MCF 10A (cell line): Measurements from ENCODE around the gene CHRM5. TPM values are rescaled to one million over a fixed set of nuclear protein-coding genes. Genes with fewer than 3 reads are reported as not detected.
A peak's percentile ranks its signal among the peaks of the same experiment; 100 is the strongest.
"Not testable (repeated sequence)": the region's sequence is repeated elsewhere in the genome, so short reads cannot be mapped to it uniquely, and the experiment has no call there.

Source experiments
- BruUV-seq: library from RNA; stranded (reverse); fragments of 400-500 nt; replicated peaks from 2 replicates; lab custom pipeline; 2021; lab: Mats Ljungman, UMichigan
- CTCF ChIA-PET: fragments of 300-600 bp; sonication (Branson Sonifier 250); formaldehyde crosslinking; extraction: SDS; loops from one replicate; lab custom pipeline; 2021; ENCODE audit warnings: antibody characterized with exemption, inconsistent platforms; lab: Yijun Ruan, JAX
- POLR2A ChIA-PET: fragments of 300-600, 350-650 bp; sonication (Branson Sonifier 250); formaldehyde crosslinking; extraction: SDS; loops from one replicate; lab custom pipeline; 2020; ENCODE audit warnings: antibody characterized with exemption, inconsistent platforms; lab: Yijun Ruan, JAX
- DNase-seq: peaks from one replicate; pipeline ENCODE4 v3.0.0-alpha.2; 2018; ENCODE audit not compliant: unreplicated experiment
- H3K27ac Mint-ChIP-seq: one replicate; pipeline ENCODE4 v1.8.0; 2022; ENCODE audit warnings: mild to moderate bottlenecking, low read depth, mixed read lengths; ENCODE audit not compliant: unreplicated experiment
- H3K27me3 Mint-ChIP-seq: one replicate; pipeline ENCODE4 v1.8.0; 2022; ENCODE audit warnings: mixed read lengths; ENCODE audit not compliant: insufficient read depth, unreplicated experiment
- H3K36me3 Mint-ChIP-seq: one replicate; pipeline ENCODE4 v1.8.0; 2022; ENCODE audit warnings: mild to moderate bottlenecking, moderate library complexity, mixed read lengths; ENCODE audit not compliant: insufficient read depth, unreplicated experiment
- H3K4me1 Mint-ChIP-seq: one replicate; pipeline ENCODE4 v1.8.0; 2022; ENCODE audit warnings: mixed read lengths; ENCODE audit not compliant: insufficient read depth, unreplicated experiment
- H3K4me3 Mint-ChIP-seq: one replicate; pipeline ENCODE4 v1.8.0; 2022; ENCODE audit warnings: mild to moderate bottlenecking, moderate library complexity, mixed read lengths; ENCODE audit not compliant: unreplicated experiment
- H3K9me3 Mint-ChIP-seq: one replicate; pipeline ENCODE4 v1.8.0; 2022; ENCODE audit warnings: mixed read lengths; ENCODE audit not compliant: unreplicated experiment
- intact Hi-C: fragments of 100-400 bp; cut with micrococcal nuclease; formaldehyde crosslinking; loops from 2 replicates; pipeline ENCODE4 v1.14.1; 2022
- total RNA-seq: library from RNA; stranded (reverse); gene quantifications from 2 replicates; pipeline ENCODE4 v1.2.3, GENCODE V29; 2022
- TF ChIP-seq, protein P1 (sequence below): fragments of 200-600 bp; IDR thresholded peaks from one replicate; pipeline ENCODE4 v1.8.0; 2022; ENCODE audit warnings: antibody characterized with exemption, mild to moderate bottlenecking; ENCODE audit not compliant: unreplicated experiment

The CHRM5 gene
- total RNA-seq, 1 experiment from 2014 or later, result not detected

DNA sequence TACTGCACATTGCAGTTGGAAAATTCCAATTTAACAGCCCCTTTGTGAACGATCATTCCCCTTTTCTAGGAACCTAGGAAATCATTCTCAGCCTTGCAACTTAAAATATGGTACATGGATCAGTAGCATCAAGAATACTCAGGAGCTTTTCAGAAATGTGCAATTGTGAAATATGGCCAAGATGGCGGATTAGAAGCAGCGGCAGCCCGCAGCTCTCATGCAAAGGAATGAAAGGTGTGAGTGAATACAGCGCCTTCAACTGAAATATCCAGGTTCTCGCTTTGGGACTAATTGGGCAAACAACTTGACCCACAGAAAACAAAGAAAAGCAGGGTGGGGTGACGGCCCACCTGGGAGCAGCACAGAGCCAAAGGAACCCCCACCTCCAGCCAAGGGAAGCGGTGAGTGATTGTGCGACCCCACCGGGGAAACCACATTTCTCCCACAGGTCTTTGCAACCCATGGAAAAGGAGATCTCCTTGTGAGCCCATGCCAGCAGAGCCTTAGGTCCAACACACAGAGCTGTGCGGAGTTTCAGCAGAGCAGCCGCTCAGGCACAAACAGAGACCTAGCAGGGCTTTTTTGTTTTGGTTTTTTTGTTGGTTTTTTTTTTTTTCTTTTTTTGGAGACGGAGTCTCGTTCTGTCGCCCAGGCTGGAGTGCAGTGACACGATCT lies 78.3 kb downstream of the CHRM5 start:
- H3K27me3 Mint-ChIP-seq, result peaks cover 9% of the 10 kb centered on the region
- TF ChIP-seq, protein P1, sequence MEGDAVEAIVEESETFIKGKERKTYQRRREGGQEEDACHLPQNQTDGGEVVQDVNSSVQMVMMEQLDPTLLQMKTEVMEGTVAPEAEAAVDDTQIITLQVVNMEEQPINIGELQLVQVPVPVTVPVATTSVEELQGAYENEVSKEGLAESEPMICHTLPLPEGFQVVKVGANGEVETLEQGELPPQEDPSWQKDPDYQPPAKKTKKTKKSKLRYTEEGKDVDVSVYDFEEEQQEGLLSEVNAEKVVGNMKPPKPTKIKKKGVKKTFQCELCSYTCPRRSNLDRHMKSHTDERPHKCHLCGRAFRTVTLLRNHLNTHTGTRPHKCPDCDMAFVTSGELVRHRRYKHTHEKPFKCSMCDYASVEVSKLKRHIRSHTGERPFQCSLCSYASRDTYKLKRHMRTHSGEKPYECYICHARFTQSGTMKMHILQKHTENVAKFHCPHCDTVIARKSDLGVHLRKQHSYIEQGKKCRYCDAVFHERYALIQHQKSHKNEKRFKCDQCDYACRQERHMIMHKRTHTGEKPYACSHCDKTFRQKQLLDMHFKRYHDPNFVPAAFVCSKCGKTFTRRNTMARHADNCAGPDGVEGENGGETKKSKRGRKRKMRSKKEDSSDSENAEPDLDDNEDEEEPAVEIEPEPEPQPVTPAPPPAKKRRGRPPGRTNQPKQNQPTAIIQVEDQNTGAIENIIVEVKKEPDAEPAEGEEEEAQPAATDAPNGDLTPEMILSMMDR, result no peak
- H3K27ac Mint-ChIP-seq, result no peak overlapping the region
- ChIA-PET CTCF (interaction anchor here (1.3 kb wide), 1 partner anchor 312 kb away, joined by 3 read pairs; no protein-coding TSS in a partner anchor), POLR2A (no interaction called here)
- H3K36me3 Mint-ChIP-seq, result no peaks in the 10 kb centered on the region
- H3K4me3 Mint-ChIP-seq, result no peak overlapping the region
- BruUV-seq, result no TSS peak
- H3K9me3 Mint-ChIP-seq, result peaks cover 12% of the 10 kb centered on the region
- H3K4me1 Mint-ChIP-seq, result peaks cover 10% of the 10 kb centered on the region
- intact Hi-C loops, result no loop called here
- no peak for DNase-seq

DNA sequence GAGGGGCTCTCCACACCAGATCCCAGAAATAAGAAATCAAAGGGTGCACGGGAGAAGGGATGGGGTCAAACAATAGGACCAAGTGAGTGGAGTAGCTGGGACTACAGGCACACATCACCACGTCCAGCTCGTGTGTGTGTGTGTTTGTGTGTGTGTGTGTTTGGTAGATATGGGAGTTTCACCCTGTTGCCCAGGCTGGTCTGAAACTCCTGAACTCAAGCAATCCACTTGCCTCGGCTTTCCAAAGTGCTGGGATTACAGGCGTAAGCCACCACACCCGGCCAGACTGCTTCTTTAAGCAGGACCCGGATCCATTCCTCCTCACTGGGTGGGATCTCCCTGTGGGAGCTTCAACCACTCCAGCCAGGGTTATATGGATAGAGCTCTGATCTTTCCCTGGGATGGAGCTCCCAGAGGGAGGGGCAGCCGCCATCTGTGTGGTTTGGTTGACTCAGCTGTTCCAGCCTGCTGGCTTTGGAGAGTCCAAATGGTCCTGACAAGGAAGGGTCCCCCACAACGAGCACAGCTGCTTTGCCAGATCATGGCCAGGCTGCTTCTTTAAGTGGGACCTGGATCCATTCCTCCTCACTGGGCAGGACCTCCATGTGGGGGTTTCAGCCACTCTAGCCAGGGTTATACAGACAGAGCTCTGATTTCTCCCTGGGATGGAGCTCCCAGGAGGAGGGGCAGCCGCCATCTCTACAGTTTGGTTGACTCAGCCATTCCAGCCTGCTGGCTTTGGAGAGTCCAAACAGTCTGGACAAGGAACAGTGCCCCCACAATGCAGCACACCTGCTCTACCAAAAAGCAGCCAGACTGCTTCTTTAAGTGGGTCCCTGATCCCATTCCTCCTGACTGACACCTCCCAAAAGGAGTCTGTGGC lies 79.8 kb downstream of the CHRM5 start:
- H3K4me3 Mint-ChIP-seq, result no peak overlapping the region
- peaks cover 11% of the 10 kb centered on the region for H3K27me3 Mint-ChIP-seq
- TF ChIP-seq, protein P1, result no peak
- no peaks in the 10 kb centered on the region for H3K36me3 Mint-ChIP-seq
- intact Hi-C loops, result no loop called here
- peaks cover 15% of the 10 kb centered on the region for H3K9me3 Mint-ChIP-seq
- peaks cover 10% of the 10 kb centered on the region for H3K4me1 Mint-ChIP-seq
- POLR2A ChIA-PET, result interaction anchor here (0.8 to 1.8 kb wide), 3 partner anchors 8 to 161 kb away, joined by 3 to 6 read pairs (median 4); partner anchors contain the start of genes AVEN and KATNBL1
- no peak for DNase-seq
- CTCF ChIA-PET, result interaction anchor here (0.7 to 1.2 kb wide), 5 partner anchors 12 to 791 kb away, joined by 3 to 4 read pairs (median 4); no protein-coding TSS in a partner anchor
- H3K27ac Mint-ChIP-seq, result no peak overlapping the region
- BruUV-seq, result no TSS peak

DNA sequence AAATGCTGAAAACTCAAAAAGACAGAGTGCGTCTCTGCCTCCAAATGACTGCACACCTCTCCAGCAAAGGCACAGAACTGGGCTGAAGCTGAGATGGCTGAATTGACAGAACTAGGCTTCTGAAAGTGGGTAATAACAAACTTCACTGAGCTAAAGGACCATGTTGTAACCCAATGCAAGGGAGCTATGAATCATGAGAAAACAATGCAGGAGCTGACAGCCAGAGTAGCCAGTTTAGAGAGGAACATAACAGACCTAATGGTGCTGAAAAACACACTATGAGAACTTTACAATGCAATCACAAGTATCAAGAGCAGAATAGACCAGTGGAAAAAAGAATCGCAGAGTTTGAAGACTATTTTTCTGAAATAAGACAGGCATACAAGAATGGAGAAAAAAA lies 80.8 kb downstream of the CHRM5 start:
- H3K36me3 Mint-ChIP-seq, result no peaks in the 10 kb centered on the region
- peaks cover 15% of the 10 kb centered on the region for H3K9me3 Mint-ChIP-seq
- no TSS peak for BruUV-seq
- CTCF ChIA-PET, result interaction anchor here (0.6 to 1.0 kb wide), 3 partner anchors 12 to 315 kb away, joined by 3 to 5 read pairs (median 3); no protein-coding TSS in a partner anchor
- POLR2A ChIA-PET, result interaction anchor here (1.8 kb wide), 1 partner anchor 9 kb away, joined by 6 read pairs; no protein-coding TSS in a partner anchor
- peaks cover 11% of the 10 kb centered on the region for H3K27me3 Mint-ChIP-seq
- peak; percentile 66 for DNase-seq
- H3K4me3 Mint-ChIP-seq, result no peak overlapping the region
- no peak overlapping the region for H3K27ac Mint-ChIP-seq
- TF ChIP-seq, protein P1, result no peak
- H3K4me1 Mint-ChIP-seq, result peaks cover 10% of the 10 kb centered on the region
- intact Hi-C loops, result no loop called here

DNA sequence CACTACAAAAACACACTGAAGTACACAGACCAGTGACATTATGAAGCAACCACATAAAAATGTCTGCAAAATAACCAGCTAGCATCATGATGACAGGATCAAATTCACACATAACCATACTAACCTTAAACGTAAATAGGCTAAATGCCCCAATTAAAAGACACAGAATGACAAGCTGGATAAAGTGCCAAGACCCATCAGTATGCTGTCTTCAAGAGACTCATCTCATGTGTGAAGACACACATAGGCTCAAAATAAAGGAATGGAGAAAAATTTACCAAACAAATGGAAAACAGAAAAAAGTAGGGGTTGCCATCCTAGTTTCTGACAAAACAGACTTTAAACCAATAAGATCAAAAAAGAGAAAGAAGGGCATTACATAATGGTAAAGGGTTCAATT lies 82.1 kb downstream of the CHRM5 start:
- DNase-seq, intact Hi-C loops, BruUV-seq, H3K36me3 Mint-ChIP-seq, H3K4me3 Mint-ChIP-seq, H3K4me1 Mint-ChIP-seq, H3K27ac Mint-ChIP-seq: not testable (repeated sequence)
- CTCF ChIA-PET, result interaction anchor here (0.7 to 1.7 kb wide), 3 partner anchors 159 to 317 kb away, joined by 3 to 8 read pairs (median 3); partner anchors contain the start of genes KATNBL1 and LPCAT4
- POLR2A ChIA-PET, result interaction anchor here (0.6 to 1.8 kb wide), 3 partner anchors 10 to 443 kb away, joined by 3 to 6 read pairs (median 4); partner anchors contain the start of gene AVEN
- Mint-ChIP-seq H3K27me3 (peaks cover 11% of the 10 kb centered on the region), H3K9me3 (peaks cover 15% of the 10 kb centered on the region)
